HG03108 (cell line): Measurements from ENCODE around the gene NUP62CL.

ENCODE experiments used
- ATAC-seq: cut with Tn5 transposase; IDR thresholded peaks from one replicate; pipeline ENCODE4 v1.9.1; 2021; ENCODE audit warnings: moderate library complexity; ENCODE audit not compliant: unreplicated experiment

NUP62CL gene

DNA sequence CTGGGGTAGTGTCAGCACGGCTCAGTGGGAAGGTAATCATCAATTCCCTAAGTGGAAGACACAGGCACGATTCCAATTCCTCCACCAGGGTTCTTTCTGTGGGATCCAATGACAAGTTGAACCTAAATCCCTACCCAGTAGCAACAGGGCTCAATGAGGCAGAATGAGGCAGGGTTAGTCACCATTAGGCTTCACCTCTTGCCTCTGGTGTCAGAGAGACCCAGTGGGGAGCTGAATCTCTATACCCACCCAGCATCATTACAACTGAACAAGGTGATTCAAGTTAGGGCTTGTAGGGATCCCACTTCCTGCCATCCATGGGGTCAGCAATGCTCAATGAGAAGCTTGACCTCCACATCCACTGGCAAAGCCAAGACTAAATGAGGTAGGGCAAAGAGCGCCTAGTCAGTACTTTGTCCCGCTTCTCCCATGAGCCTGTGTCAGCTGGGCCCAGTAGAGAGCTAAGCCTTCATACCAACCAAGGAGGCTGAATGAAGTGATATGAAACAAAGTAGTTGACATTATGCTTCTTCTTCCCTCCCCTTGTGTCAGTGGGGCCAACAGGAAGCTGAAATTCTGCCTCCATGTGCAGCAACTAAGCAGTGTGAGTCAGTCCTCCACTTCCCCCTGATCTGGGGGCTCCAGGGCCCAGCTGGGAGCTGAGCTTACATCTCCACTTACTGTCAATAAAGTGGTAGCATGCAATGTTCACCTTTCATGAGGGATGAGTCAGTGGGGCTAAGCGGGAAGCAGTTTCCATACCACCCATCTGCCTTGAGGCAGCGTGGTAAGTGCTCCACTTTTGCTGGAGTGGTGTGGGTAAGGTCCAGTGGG is 51.2 kb downstream of the NUP62CL start:
- no peak for ATAC-seq

DNA sequence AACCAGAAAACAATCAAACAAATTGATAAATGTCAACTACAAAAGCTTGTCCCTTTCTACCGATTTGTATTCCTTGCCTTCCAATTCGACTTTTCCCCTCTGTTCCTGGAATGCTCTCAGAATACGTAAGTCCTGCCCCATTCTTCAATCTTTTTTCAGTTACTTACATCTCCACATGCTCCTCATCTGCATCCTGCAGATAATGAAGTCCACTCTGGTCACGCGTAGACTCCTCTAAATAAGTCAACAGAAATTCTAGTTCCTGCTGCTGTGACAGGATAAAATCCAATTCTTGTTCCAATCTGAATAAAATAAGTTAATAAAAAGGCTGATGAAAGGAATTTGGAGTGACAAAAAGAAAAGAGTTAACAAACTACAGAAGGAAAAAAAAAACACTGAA is 53.2 kb downstream of the NUP62CL start:
- no peak for ATAC-seq

DNA sequence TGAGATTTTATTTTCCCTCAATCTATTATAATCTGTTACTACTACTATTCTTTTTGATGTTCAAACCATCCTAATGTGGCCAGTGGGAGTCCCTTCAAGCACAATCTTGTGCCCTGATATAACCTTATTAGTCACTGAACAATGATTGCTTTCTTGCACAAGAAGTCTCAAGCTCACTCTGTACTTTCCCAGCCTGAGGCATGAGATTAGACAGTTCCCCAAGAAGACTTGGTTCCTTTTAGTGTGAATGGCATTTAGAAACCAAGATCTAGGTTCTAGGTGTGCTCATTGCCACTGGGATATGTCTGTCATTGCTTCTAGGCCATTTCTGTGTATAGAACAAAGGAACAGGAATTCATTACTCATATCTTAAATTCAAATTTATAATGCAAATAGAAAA is 59.6 kb downstream of the NUP62CL start:
- ATAC-seq, result no peak

DNA sequence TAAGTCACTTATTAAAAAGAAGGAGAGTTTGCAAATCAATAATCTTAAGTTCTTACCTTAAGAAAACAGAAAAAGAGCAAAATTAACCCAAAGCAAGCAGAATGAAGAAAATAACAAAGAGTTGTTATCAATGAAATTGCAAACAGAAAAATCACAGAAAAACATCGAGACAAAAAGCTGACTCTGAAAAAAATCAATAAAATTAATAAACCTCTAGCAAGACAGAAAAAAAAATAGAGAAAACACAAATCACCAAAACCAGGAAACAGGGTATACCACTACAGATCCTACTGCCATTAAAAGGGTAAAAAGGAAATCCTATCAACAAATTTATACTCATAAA is 70.3 kb downstream of the NUP62CL start:
- ATAC-seq, result no peak

DNA sequence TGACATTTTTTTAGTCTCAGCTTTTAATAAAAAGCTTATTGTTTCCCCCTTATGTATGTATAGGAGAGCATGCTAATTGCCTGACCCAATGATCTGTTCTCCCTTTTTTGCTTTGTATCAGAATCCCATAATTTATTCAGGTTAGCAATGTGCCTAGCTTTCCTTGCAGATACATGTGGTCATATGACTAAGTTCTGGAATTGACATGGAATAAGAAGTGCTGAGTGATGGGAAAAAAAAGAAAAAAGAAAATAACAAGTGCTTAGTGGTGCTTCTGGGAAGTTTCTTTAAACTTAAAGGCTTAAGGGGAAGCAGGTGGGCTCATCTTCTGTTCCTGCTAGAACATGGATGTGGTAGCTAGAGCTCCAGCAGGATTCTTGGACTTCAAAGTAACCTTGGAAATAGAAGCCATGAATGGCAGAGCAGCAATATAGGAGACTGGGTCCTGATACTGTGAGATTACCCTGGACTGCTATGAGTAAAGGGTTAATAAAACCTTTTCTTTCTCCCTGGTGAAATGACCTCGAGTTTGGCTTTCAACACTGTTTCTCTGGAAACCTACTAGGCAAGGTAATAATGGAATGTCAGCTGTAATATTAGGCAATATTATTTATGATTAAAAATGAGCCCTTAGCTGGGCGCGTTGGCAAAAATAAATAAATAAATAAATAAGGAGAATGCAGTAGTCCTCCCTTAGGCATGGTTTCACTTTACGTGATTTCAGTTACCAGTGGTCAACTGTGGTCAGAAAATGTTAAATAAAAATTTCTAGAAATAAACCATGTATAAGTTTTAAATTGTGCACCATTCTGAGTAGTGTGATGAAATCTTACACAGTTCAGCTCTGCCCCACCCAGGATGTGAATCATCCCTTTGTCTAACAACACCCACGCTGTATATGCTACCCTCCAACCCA is 70.9 kb downstream of the NUP62CL start:
- no peak for ATAC-seq

DNA sequence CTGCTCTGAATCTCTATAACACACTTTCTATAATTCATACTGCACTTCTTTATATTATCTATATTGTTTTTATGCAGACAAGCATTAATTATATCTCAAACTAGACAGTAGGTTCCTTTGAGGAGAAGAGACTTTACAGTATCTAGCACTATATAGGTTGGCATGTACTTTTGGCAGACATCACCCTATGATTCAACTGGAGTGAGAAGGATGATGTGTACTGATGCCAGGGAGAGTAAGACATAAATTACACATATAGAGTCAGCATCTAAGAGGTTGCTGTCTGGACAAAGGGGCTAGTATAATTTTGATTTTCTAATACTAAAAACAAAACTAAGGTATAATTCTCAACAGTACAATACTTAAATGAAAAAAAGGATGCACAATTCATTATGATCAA is 82.5 kb downstream of the NUP62CL start:
- ATAC-seq, result no peak

DNA sequence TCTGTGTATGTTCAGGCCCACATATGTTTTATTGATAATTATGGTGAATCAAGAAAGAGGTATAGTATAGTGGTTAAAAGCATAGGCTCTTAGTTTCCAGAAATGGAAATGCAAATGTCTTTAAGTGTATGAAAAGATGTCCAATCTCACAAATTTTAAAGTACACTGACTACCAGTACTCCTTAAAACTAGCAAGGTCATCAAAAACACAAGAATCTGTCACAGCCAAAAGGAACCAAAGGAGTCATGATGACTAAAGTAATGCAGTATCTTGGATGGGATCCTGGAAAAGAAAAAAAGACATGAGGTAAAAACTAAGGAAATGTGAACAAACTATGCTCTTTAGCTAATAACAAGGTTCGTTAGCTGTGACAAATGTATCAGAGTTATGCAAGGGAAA is 87.0 kb downstream of the NUP62CL start:
- no peak for ATAC-seq

DNA sequence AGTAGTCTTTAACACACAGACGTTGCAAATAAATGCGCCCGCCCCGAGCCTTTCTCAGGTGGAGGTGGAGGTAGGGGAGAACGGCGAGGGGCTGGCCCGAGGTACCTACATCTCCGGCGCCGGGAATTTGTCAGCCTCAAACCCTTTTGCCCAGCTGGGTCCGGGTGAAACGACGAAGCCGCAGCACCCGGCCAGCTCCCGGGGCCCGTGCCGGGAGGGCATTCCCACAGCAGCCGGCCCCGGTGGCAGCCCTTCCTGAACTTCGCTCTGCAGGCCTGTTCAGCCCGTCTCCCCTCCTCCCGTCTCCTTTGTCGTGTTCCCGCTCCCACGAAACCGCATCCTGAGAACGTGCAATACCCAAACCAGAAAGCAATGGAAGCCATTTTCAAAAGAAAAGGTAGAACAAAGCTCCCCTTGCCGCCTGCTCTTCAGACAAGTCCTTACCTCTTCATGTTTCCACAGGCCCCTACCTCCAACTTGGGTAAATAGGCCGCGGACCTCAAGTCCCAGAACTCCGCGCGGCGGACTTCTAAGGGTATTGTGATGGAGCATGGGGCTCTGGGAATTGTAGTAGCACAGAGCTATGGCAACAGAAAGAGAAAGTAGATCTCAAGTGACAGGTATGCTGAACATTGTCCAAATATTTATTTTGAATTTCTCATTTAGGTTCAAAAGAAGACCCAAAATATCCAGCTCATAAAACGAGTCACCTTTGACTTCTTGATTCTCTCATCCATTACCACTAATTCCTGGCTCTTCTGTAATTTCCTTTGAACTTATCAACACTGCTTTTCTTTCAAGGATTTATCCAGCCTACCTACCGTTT is 87.7 kb downstream of the NUP62CL start, which contains the start of gene RBM41:
Gene RBM41 (minus strand): TSS at position 501 of the 826 bp plus-strand sequence. CDS start 49 bp downstream, at position 452.
- ATAC-seq, result peak; percentile 100

DNA sequence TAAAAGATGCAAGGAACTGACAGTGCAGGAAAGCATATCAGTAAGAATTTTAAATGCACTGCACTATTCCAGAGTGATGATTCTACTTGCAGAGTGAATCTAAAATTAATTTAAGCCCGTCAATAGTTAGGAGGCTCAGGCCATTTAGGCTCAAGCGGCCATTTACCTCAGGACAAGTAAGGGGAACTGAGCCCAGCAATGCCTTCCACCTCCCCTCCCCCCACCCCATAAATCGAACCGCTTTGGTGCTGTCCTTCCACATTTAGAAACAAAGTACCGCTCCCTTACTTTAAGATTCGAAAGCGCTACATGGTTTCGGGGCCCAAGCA is 88.3 kb downstream of the NUP62CL start:
- ATAC-seq, result peak; percentile 18

DNA sequence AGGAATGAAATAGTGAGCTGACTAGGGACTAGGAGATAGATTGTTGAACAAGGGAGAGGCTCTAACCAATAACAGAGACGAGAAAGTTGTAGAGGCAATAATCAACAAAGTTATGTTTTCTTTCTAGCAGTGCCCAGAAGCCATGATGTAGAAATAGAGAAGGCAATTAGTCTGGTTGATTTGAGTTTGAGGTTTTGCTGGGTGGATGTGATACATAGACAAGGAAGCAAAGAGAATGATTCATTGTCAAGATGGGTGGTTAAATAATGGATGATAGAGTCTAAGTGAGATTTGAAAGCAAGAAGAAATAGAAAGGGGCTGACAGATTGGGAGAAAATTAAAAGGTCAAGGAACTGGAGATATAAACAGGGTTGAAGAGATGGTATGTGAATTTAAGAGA is 98.8 kb downstream of the NUP62CL start:
- no peak for ATAC-seq

DNA sequence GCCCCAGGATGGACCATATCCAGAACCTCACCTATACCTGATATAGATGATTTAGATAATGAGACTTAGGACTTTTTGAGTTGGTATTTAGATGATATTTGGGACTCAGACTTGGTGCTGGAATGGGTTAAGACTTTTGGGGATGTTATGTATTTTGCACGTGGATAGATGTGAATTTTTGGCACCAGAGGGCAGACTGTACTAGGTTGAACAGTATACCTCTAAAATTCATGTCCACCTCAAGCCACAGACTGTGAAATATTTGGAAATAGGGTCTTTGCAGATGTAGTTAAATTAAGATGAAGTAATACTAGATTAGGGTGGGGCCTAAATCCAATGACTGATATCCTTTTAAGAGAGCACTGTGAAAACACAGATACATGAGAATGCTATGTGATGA is 103.3 kb downstream of the NUP62CL start:
- ATAC-seq, result no peak

DNA sequence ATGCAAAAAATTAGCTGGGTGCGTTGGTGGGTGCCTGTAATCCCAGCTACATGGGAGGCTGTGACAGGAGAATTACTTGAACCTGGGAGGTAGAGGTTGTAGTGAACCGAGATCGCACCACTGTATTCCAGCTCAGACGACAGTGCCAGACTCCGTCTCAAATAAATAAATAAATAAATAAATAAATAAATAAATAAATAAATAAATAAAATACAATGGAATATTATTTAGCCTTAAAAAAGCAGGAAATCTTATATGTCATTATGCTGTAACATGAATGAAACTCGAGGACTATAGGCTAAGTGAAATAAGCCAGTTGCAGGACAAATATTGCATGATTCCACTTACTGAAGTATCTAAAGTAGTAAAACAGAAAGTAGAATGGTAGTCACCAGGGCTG is 130.1 kb downstream of the NUP62CL start:
- ATAC-seq, result no peak
